ENCODE results near the gene LURAP1L.

The LURAP1L gene

DNA sequence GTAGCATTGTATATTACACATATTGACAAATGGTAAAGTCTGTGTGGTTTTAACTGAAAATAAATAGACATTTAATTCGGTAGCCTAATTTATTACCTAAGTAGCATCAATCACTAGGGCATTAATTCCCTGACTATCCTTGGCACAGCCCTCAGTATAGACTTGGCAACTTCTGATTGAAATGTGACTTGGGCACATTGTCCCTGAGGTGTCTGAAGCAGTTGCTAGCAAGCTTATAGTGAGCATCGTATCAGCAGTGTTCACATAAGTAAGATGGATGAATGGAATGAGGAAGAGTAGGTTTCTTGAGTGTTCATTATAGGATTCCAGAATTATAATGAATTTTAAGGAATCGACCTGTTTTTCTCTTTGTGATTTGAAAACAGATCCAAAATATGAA is 16.1 kb downstream of the LURAP1L start:
- Histone ChIP-seq H3K9me2 (ENCODE audit: low read depth, low read length) (no peaks in the 10 kb centered on the region), H3K4me2 (ENCODE audit: low read length) (no peak overlapping the region), H3K9me3 (ENCODE audit: low read length) (no peaks in the 10 kb centered on the region), H3K27ac (ENCODE audit: low read depth, low read length, poor library complexity, severe bottlenecking) (no peak overlapping the region), H4K20me1 (ENCODE audit: insufficient read depth, low read length) (no peaks in the 10 kb centered on the region), H3K27me3 (ENCODE audit: insufficient read depth, low read length) (no peaks in the 10 kb centered on the region), H3K4me3 (ENCODE audit: low read depth, low read length, poor library complexity, severe bottlenecking) (no peak overlapping the region), H2AFZ (ENCODE audit: low read length) (no peak overlapping the region), H3K79me2 (ENCODE audit: insufficient read depth, low read length) (no peaks in the 10 kb centered on the region), H3K9ac (ENCODE audit: low read length) (no peak overlapping the region), H3F3A (ENCODE audit: insufficient read depth, low read length) (no peaks in the 10 kb centered on the region), H3K36me3 (ENCODE audit: insufficient read depth, low read length) (no peaks in the 10 kb centered on the region), H3K4me1 (ENCODE audit: insufficient read depth, low read length, severe bottlenecking) (no peaks in the 10 kb centered on the region)
- no peak for TF ChIP-seq EZH2 (IDR thresholded peaks at IDR 0.05; ENCODE audit: borderline replicate concordance, low read length)
- TF ChIP-seq CTCF (IDR thresholded peaks at IDR 0.05; ENCODE audit: low read length) = no peak

DNA sequence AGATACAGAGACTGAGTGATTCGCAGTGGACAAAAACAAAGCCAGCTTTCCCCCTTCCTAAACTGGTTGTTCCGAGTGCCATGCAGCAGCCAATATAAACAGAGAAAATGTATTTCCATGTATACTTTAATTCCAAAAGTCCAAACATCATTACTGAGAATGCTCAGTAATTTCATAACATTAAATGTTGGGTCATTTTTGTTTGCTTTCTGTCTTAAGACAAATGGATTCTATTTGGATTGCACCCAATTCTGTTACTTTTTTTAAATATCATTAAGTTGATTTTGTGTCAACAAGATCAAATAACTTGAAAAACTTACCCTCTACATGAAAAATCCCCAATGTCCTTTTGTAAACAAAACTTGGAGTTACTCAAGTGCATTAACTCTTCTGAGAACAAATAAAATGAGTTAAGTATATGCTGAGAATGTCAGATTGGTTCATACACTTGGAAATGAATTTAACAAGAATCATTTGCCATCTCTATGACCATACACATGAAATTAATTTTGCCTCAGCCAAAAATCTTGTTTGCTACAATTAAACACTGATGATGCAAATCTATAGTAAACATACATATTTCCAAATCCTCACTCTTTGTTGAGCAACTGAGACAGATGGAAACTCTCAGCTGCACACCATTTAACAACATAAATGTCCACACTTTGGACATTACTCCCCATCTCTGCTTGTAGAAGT is 19.4 kb downstream of the LURAP1L start:
- Histone ChIP-seq H2AFZ (ENCODE audit: low read length) (no peak overlapping the region), H3K4me2 (ENCODE audit: low read length) (no peak overlapping the region), H3K27ac (ENCODE audit: low read depth, low read length, poor library complexity, severe bottlenecking) (no peak overlapping the region), H4K20me1 (ENCODE audit: insufficient read depth, low read length) (no peaks in the 10 kb centered on the region), H3K4me3 (ENCODE audit: low read depth, low read length, poor library complexity, severe bottlenecking) (no peak overlapping the region), H3K36me3 (ENCODE audit: insufficient read depth, low read length) (no peaks in the 10 kb centered on the region), H3K9ac (ENCODE audit: low read length) (no peak overlapping the region), H3K9me2 (ENCODE audit: low read depth, low read length) (no peaks in the 10 kb centered on the region), H3K9me3 (ENCODE audit: low read length) (no peaks in the 10 kb centered on the region), H3K4me1 (ENCODE audit: insufficient read depth, low read length, severe bottlenecking) (no peaks in the 10 kb centered on the region), H3K79me2 (ENCODE audit: insufficient read depth, low read length) (no peaks in the 10 kb centered on the region), H3F3A (ENCODE audit: insufficient read depth, low read length) (no peaks in the 10 kb centered on the region), H3K27me3 (ENCODE audit: insufficient read depth, low read length) (no peaks in the 10 kb centered on the region)
- TF ChIP-seq EZH2 (IDR thresholded peaks at IDR 0.05; ENCODE audit: borderline replicate concordance, low read length) = no peak
- no peak for TF ChIP-seq CTCF (IDR thresholded peaks at IDR 0.05; ENCODE audit: low read length)

- H3K4me2 ChIP-seq (ENCODE audit: low read length) = no peak overlapping the region
- no peaks in the 10 kb centered on the region for H3K27me3 ChIP-seq (ENCODE audit: insufficient read depth, low read length)
- TF ChIP-seq EZH2 (IDR thresholded peaks at IDR 0.05; ENCODE audit: borderline replicate concordance, low read length) (no peak), CTCF (IDR thresholded peaks at IDR 0.05; ENCODE audit: low read length) (no peak)
- H3K27ac ChIP-seq (ENCODE audit: low read depth, low read length, poor library complexity, severe bottlenecking) = no peak overlapping the region
- no peaks in the 10 kb centered on the region; the same call in 1 of the 2 replicates for H3F3A ChIP-seq (ENCODE audit: insufficient read depth, low read length)
- no peaks in the 10 kb centered on the region for H3K9me2 ChIP-seq (ENCODE audit: low read depth, low read length)
- no peaks in the 10 kb centered on the region for H3K9me3 ChIP-seq (ENCODE audit: low read length)
- H3K36me3 ChIP-seq (ENCODE audit: insufficient read depth, low read length) = no peaks in the 10 kb centered on the region
- H3K79me2 ChIP-seq (ENCODE audit: insufficient read depth, low read length) = no peaks in the 10 kb centered on the region
- H3K9ac ChIP-seq (ENCODE audit: low read length) = no peak overlapping the region
- H2AFZ ChIP-seq (ENCODE audit: low read length) = no peak overlapping the region
- H3K4me3 ChIP-seq (ENCODE audit: low read depth, low read length, poor library complexity, severe bottlenecking) = no peak overlapping the region
- no peaks in the 10 kb centered on the region for H3K4me1 ChIP-seq (ENCODE audit: insufficient read depth, low read length, severe bottlenecking)
- H4K20me1 ChIP-seq (ENCODE audit: insufficient read depth, low read length) = no peaks in the 10 kb centered on the region
Observed at GRCh38 chr9:12796601-12797000, 21.8 kb downstream of the LURAP1L start.

Measured in OCI-LY1 (cell line).